Measurements from ENCODE around the gene TLN1.

GRCh38 chr9:35713578-35713977 lies 18.4 kb downstream of the TLN1 start:
- no peak for TF ChIP-seq CTCF (IDR thresholded peaks at IDR 0.05)
- TF ChIP-seq POLR2A (IDR thresholded peaks at IDR 0.05), result no peak

Data from thyroid gland (tissue), 4 donors.